ENCODE measurements around the gene CCBE1.

The CCBE1 gene

DNA sequence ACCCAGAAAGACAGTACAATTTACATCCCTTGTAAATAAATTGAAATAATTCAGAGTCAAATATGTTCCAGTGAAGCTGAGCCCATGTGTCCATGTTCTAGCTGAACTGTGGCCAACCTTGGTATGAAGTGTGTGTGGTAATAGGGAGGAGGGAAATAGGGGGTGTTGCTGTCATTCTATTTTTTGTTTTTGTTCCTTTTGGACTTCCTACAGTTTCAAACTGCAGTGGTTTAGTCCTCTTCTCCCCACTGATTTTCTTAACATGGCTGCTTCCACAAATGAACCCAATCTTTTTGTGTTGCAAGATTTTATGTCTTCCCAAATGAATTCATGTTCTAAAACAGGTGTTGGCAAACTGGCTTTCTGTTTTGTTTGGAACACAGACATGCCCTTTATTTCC is 156.9 kb downstream of the CCBE1 start:
- no peak overlapping the region for H2AFZ ChIP-seq (ENCODE audit: low read length)
- H3K27me3 ChIP-seq (ENCODE audit: control insufficient read depth in 3 of 3, insufficient read depth in 3 of 3, low read depth in 1 of 3, low read length in 3 of 3) = peaks cover 0 to 2% (median 0%) of the 10 kb centered on the region in 3 experiments
- H3K4ac ChIP-seq (ENCODE audit: low read length) = no peak overlapping the region
- no peak for DNase-seq (ENCODE audit: low spot score)
- H3K36me3 ChIP-seq (replicated peaks in 1 of 2; ENCODE audit: control insufficient read depth in 2 of 2, insufficient read depth in 2 of 2, low read length in 2 of 2) = no peaks in the 10 kb centered on the region
- no peaks in the 10 kb centered on the region for H3K79me1 ChIP-seq (ENCODE audit: low read depth, low read length)
- no peak overlapping the region for H3K9ac ChIP-seq (ENCODE audit: low read depth, low read length, poor library complexity)
- H3K27ac ChIP-seq (replicated peaks; ENCODE audit: low read length) = no peak overlapping the region
- H2BK15ac ChIP-seq (ENCODE audit: low read length) = no peak overlapping the region
- H3K18ac ChIP-seq (ENCODE audit: low read length) = no peak overlapping the region
- no peak overlapping the region for H4K91ac ChIP-seq (ENCODE audit: low read depth, low read length, poor library complexity)
- H3K4me2 ChIP-seq (ENCODE audit: insufficient read depth, low read length, poor library complexity, severe bottlenecking) = no peak overlapping the region
- H3K9me3 ChIP-seq (replicated peaks in 1 of 2; ENCODE audit: control insufficient read depth in 2 of 2, insufficient read depth in 1 of 2, low read depth in 1 of 2, low read length in 2 of 2) = no peaks in the 10 kb centered on the region
- no peak overlapping the region for H4K8ac ChIP-seq (ENCODE audit: low read depth, low read length)
- no peak overlapping the region for H2AK5ac ChIP-seq (ENCODE audit: low read depth, low read length)
- H2BK12ac ChIP-seq (ENCODE audit: low read length) = no peak overlapping the region
- H3K4me3 ChIP-seq (ENCODE audit: low read length in 2 of 2) = no peak overlapping the region
- H3K4me1 ChIP-seq (ENCODE audit: control insufficient read depth in 2 of 2, insufficient read depth in 1 of 2, low read depth in 1 of 2, low read length in 2 of 2) = no peaks in the 10 kb centered on the region
- H2BK5ac ChIP-seq (ENCODE audit: low read length) = no peak overlapping the region
- H2BK120ac ChIP-seq (ENCODE audit: low read depth, low read length) = no peak overlapping the region
- H3K14ac ChIP-seq (ENCODE audit: low read length) = no peak overlapping the region
- H3K23ac ChIP-seq (ENCODE audit: low read depth, low read length, poor library complexity) = no peak overlapping the region

GRCh38 chr18:59539108-59539507 is 158.1 kb downstream of the CCBE1 start:
- no peak overlapping the region for H3K23ac ChIP-seq (ENCODE audit: low read depth, low read length, poor library complexity)
- no peak for DNase-seq (ENCODE audit: low spot score)
- H3K18ac ChIP-seq (ENCODE audit: low read length) = no peak overlapping the region
- no peaks in the 10 kb centered on the region for H3K36me3 ChIP-seq (replicated peaks in 1 of 2; ENCODE audit: control insufficient read depth in 2 of 2, insufficient read depth in 2 of 2, low read length in 2 of 2)
- H3K9ac ChIP-seq (ENCODE audit: low read depth, low read length, poor library complexity) = no peak overlapping the region
- H3K79me1 ChIP-seq (ENCODE audit: low read depth, low read length) = no peaks in the 10 kb centered on the region
- no peak overlapping the region for H3K4me3 ChIP-seq (ENCODE audit: low read length in 2 of 2)
- no peak overlapping the region for H2BK120ac ChIP-seq (ENCODE audit: low read depth, low read length)
- no peak overlapping the region for H2AK5ac ChIP-seq (ENCODE audit: low read depth, low read length)
- H3K14ac ChIP-seq (ENCODE audit: low read length) = no peak overlapping the region
- no peak overlapping the region for H4K91ac ChIP-seq (ENCODE audit: low read depth, low read length, poor library complexity)
- no peaks in the 10 kb centered on the region for H3K4me1 ChIP-seq (ENCODE audit: control insufficient read depth in 2 of 2, insufficient read depth in 1 of 2, low read depth in 1 of 2, low read length in 2 of 2)
- no peak overlapping the region for H3K4me2 ChIP-seq (ENCODE audit: insufficient read depth, low read length, poor library complexity, severe bottlenecking)
- H3K9me3 ChIP-seq (replicated peaks in 1 of 2; ENCODE audit: control insufficient read depth in 2 of 2, insufficient read depth in 1 of 2, low read depth in 1 of 2, low read length in 2 of 2) = no peaks in the 10 kb centered on the region
- no peak overlapping the region for H2BK12ac ChIP-seq (ENCODE audit: low read length)
- no peak overlapping the region for H2BK15ac ChIP-seq (ENCODE audit: low read length)
- H3K27me3 ChIP-seq (ENCODE audit: control insufficient read depth in 3 of 3, insufficient read depth in 3 of 3, low read depth in 1 of 3, low read length in 3 of 3) = no peaks in the 10 kb centered on the region
- no peak overlapping the region for H4K8ac ChIP-seq (ENCODE audit: low read depth, low read length)
- no peak overlapping the region for H2BK5ac ChIP-seq (ENCODE audit: low read length)
- H3K27ac ChIP-seq (replicated peaks; ENCODE audit: low read length) = no peak overlapping the region
- no peak overlapping the region for H2AFZ ChIP-seq (ENCODE audit: low read length)
- WGBS, 2 donors (ENCODE audit: extremely low coverage in 2 of 2, insufficient read length in 2 of 2, insufficient replicate concordance in 1 of 2) = no CpG with 5 or more reads among the region's 4 CpGs
- H3K4ac ChIP-seq (ENCODE audit: low read length) = no peak overlapping the region

DNA sequence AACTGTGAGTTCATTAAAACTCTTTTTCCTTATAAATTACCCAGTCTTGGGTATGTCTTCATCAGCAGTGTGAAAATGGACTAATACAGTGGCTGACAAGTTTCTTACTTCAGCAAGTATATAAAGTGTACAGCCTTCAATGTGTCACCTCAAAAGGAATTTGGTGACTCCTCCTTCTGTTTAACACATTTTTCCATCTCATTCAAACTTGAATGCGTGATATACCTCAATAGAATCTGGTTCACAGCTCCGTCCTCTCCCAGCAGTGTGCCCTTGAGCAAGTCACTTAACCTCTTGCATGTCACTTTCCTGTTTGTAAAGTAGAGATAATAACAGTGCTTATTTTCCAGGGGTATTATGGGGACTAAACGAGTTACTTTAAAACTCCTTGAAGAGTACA is 159.6 kb downstream of the CCBE1 start:
- H2BK120ac ChIP-seq (ENCODE audit: low read depth, low read length) = no peak overlapping the region
- no peak overlapping the region for H3K4me2 ChIP-seq (ENCODE audit: insufficient read depth, low read length, poor library complexity, severe bottlenecking)
- WGBS, 2 donors (ENCODE audit: extremely low coverage in 2 of 2, insufficient read length in 2 of 2, insufficient replicate concordance in 1 of 2) = no CpG with 5 or more reads among the region's 3 CpGs
- no peaks in the 10 kb centered on the region for H3K27me3 ChIP-seq (ENCODE audit: control insufficient read depth in 3 of 3, insufficient read depth in 3 of 3, low read depth in 1 of 3, low read length in 3 of 3)
- no peak overlapping the region for H3K23ac ChIP-seq (ENCODE audit: low read depth, low read length, poor library complexity)
- H4K8ac ChIP-seq (ENCODE audit: low read depth, low read length) = no peak overlapping the region
- no peak for DNase-seq (ENCODE audit: low spot score)
- no peak overlapping the region for H2BK12ac ChIP-seq (ENCODE audit: low read length)
- no peak overlapping the region for H2AFZ ChIP-seq (ENCODE audit: low read length)
- no peak overlapping the region for H3K27ac ChIP-seq (replicated peaks; ENCODE audit: low read length)
- no peak overlapping the region for H3K9ac ChIP-seq (ENCODE audit: low read depth, low read length, poor library complexity)
- no peak overlapping the region for H3K18ac ChIP-seq (ENCODE audit: low read length)
- no peaks in the 10 kb centered on the region for H3K9me3 ChIP-seq (replicated peaks in 1 of 2; ENCODE audit: control insufficient read depth in 2 of 2, insufficient read depth in 1 of 2, low read depth in 1 of 2, low read length in 2 of 2)
- H2BK15ac ChIP-seq (ENCODE audit: low read length) = no peak overlapping the region
- no peak overlapping the region for H4K91ac ChIP-seq (ENCODE audit: low read depth, low read length, poor library complexity)
- H3K4me3 ChIP-seq (ENCODE audit: low read length in 2 of 2) = no peak overlapping the region
- H3K79me1 ChIP-seq (ENCODE audit: low read depth, low read length) = no peaks in the 10 kb centered on the region
- no peak overlapping the region for H2AK5ac ChIP-seq (ENCODE audit: low read depth, low read length)
- no peak overlapping the region for H3K4ac ChIP-seq (ENCODE audit: low read length)
- H2BK5ac ChIP-seq (ENCODE audit: low read length) = no peak overlapping the region
- H3K14ac ChIP-seq (ENCODE audit: low read length) = no peak overlapping the region
- H3K4me1 ChIP-seq (ENCODE audit: control insufficient read depth in 2 of 2, insufficient read depth in 1 of 2, low read depth in 1 of 2, low read length in 2 of 2) = no peaks in the 10 kb centered on the region
- no peaks in the 10 kb centered on the region for H3K36me3 ChIP-seq (replicated peaks in 1 of 2; ENCODE audit: control insufficient read depth in 2 of 2, insufficient read depth in 2 of 2, low read length in 2 of 2)

DNA sequence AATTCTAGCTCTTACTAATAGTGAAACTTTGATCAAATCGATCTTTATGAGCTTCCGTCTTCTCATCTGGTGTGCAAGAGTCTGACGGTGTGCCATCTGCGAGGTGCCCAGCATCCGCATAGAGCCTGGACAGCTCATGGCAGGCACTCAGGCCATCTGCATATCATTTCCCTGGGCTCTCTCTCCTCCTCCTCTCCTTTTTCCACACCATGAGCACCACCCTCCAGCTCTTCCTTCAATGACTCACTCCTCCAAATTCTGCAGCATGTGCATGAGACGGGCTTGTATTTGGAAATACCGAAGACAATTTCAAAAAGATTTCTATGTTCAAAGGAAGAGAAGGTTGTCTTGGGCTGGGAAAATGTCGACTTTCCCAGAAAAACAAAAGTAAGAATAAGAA is 161.1 kb downstream of the CCBE1 start:
- no CpG with 5 or more reads among the region's 8 CpGs for WGBS, 2 donors (ENCODE audit: extremely low coverage in 2 of 2, insufficient read length in 2 of 2, insufficient replicate concordance in 1 of 2)
- Histone ChIP-seq H3K14ac (ENCODE audit: low read length) (no peak overlapping the region), H2BK5ac (ENCODE audit: low read length) (no peak overlapping the region), H2BK120ac (ENCODE audit: low read depth, low read length) (no peak overlapping the region), H2AFZ (ENCODE audit: low read length) (no peak overlapping the region), H3K4me1 (ENCODE audit: control insufficient read depth in 2 of 2, insufficient read depth in 1 of 2, low read depth in 1 of 2, low read length in 2 of 2) (no peaks in the 10 kb centered on the region), H3K36me3 (replicated peaks in 1 of 2; ENCODE audit: control insufficient read depth in 2 of 2, insufficient read depth in 2 of 2, low read length in 2 of 2) (no peaks in the 10 kb centered on the region), H3K4me2 (ENCODE audit: insufficient read depth, low read length, poor library complexity, severe bottlenecking) (no peak overlapping the region), H4K91ac (ENCODE audit: low read depth, low read length, poor library complexity) (no peak overlapping the region), H3K9me3 (replicated peaks in 1 of 2; ENCODE audit: control insufficient read depth in 2 of 2, insufficient read depth in 1 of 2, low read depth in 1 of 2, low read length in 2 of 2) (no peaks in the 10 kb centered on the region), H3K27me3 (ENCODE audit: control insufficient read depth in 3 of 3, insufficient read depth in 3 of 3, low read depth in 1 of 3, low read length in 3 of 3) (no peaks in the 10 kb centered on the region), H2AK5ac (ENCODE audit: low read depth, low read length) (no peak overlapping the region), H3K4ac (ENCODE audit: low read length) (no peak overlapping the region), H2BK12ac (ENCODE audit: low read length) (no peak overlapping the region), H3K23ac (ENCODE audit: low read depth, low read length, poor library complexity) (no peak overlapping the region), H3K27ac (replicated peaks; ENCODE audit: low read length) (no peak overlapping the region), H3K79me1 (ENCODE audit: low read depth, low read length) (no peaks in the 10 kb centered on the region), H3K4me3 (ENCODE audit: low read length in 2 of 2) (no peak overlapping the region), H4K8ac (ENCODE audit: low read depth, low read length) (no peak overlapping the region), H3K18ac (ENCODE audit: low read length) (no peak overlapping the region), H2BK15ac (ENCODE audit: low read length) (no peak overlapping the region), H3K9ac (ENCODE audit: low read depth, low read length, poor library complexity) (no peak overlapping the region)
- no peak for DNase-seq (ENCODE audit: low spot score)
